Upper lobe of right lung (tissue), 1 donor: Measurements from ENCODE around the gene KAT6B. TPM values are rescaled to one million over a fixed set of nuclear protein-coding genes. Genes with fewer than 3 reads are reported as not detected.

Experiments used
- ATAC-seq: fragments of 200-7000 bp; cut with Tn5 transposase; one replicate; pipeline ENCODE4 v1.9.1; 2020; ENCODE audit warnings: mild to moderate bottlenecking, moderate library complexity
- DNase-seq: peaks from one replicate; pipeline ENCODE4 v3.0.0-alpha.2; 2020
- H3K27ac ChIP-seq: fragments of 200-600 bp; one replicate; pipeline ENCODE4 v1.8.0; 2022
- H3K27me3 ChIP-seq: fragments of 200-600 bp; one replicate; pipeline ENCODE4 v1.8.0; 2022; ENCODE audit warnings: mild to moderate bottlenecking
- H3K36me3 ChIP-seq: fragments of 200-600 bp; one replicate; pipeline ENCODE4 v1.8.0; 2022
- H3K4me1 ChIP-seq: fragments of 200-600 bp; one replicate; pipeline ENCODE4 v1.8.0; 2022
- H3K4me3 ChIP-seq: fragments of 200-600 bp; one replicate; pipeline ENCODE4 v1.8.0; 2022; ENCODE audit warnings: mild to moderate bottlenecking
- H3K9me3 ChIP-seq: fragments of 200-600 bp; one replicate; pipeline ENCODE4 v1.8.0; 2022
- CTCF ChIP-seq: fragments of 200-600 bp; IDR thresholded peaks from one replicate; pipeline ENCODE4 v1.8.0; 2022; ENCODE audit warnings: antibody characterized with exemption
- intact Hi-C: fragments of 100-400 bp; cut with DNase I; formaldehyde crosslinking; loops from one replicate; pipeline ENCODE4 v1.11.0; 2022
- total RNA-seq: library from RNA; stranded (reverse); fragmentation: NEBNext Ultra II Directional; extraction: Animal tissue kit (Norgen Biotek cat#: 25700); gene quantifications from one replicate; pipeline ENCODE4 v1.2.1, GENCODE V29; 2021
- donor health status: DM: no; HTN: yes; CAD: no; lungs with severe emphysema.

KAT6B gene
- total RNA-seq, 1 donor from 2014 or later = 45.4 TPM

GRCh38 chr10:75063461-75064230, 237.2 kb downstream of the KAT6B start:
- Histone ChIP-seq H3K9me3 (no peaks in the 10 kb centered on the region), H3K4me3 (no peak overlapping the region), H3K36me3 (no peaks in the 10 kb centered on the region), H3K27ac (no peak overlapping the region), H3K27me3 (no peaks in the 10 kb centered on the region), H3K4me1 (no peaks in the 10 kb centered on the region)
- intact Hi-C loops = no loop called here
- TF ChIP-seq CTCF = no peak
- no peak for ATAC-seq
- DNase-seq = no peak

GRCh38 chr10:75065076-75065475, 238.7 kb downstream of the KAT6B start:
- Histone ChIP-seq H3K36me3 (no peaks in the 10 kb centered on the region), H3K4me1 (no peaks in the 10 kb centered on the region), H3K27me3 (no peaks in the 10 kb centered on the region), H3K4me3 (no peak overlapping the region), H3K27ac (no peak overlapping the region), H3K9me3 (no peaks in the 10 kb centered on the region)
- no peak for TF ChIP-seq CTCF
- DNase-seq (no peak), ATAC-seq (no peak)
- intact Hi-C loops = no loop called here

GRCh38 chr10:75066271-75066670, 239.9 kb downstream of the KAT6B start:
- H3K27me3 ChIP-seq = no peaks in the 10 kb centered on the region
- no peaks in the 10 kb centered on the region for H3K36me3 ChIP-seq
- no peak overlapping the region for H3K4me3 ChIP-seq
- no peaks in the 10 kb centered on the region for H3K4me1 ChIP-seq
- intact Hi-C loops = no loop called here
- no peak overlapping the region for H3K27ac ChIP-seq
- ATAC-seq = no peak
- DNase-seq = no peak
- no peaks in the 10 kb centered on the region for H3K9me3 ChIP-seq
- TF ChIP-seq CTCF = no peak

GRCh38 chr10:75067272-75067671, 240.9 kb downstream of the KAT6B start:
- no peaks in the 10 kb centered on the region for H3K4me1 ChIP-seq
- H3K36me3 ChIP-seq = no peaks in the 10 kb centered on the region
- no peaks in the 10 kb centered on the region for H3K27me3 ChIP-seq
- DNase-seq = no peak
- no peaks in the 10 kb centered on the region for H3K9me3 ChIP-seq
- intact Hi-C loops = no loop called here
- H3K4me3 ChIP-seq = no peak overlapping the region
- no peak overlapping the region for H3K27ac ChIP-seq
- no peak for TF ChIP-seq CTCF
- ATAC-seq = no peak

- DNase-seq = no peak
- no peak for ATAC-seq
- TF ChIP-seq CTCF = no peak
- Histone ChIP-seq H3K27ac (no peak overlapping the region), H3K36me3 (no peaks in the 10 kb centered on the region), H3K27me3 (no peaks in the 10 kb centered on the region), H3K9me3 (no peaks in the 10 kb centered on the region), H3K4me1 (no peaks in the 10 kb centered on the region), H3K4me3 (no peak overlapping the region)
- intact Hi-C loops = no loop called here
These were observed 242.1 kb downstream of the KAT6B start for GRCh38 chr10:75068523-75068922.
